DMS53 (cell line): ENCODE results near the gene PDE9A.
"Not testable (repeated sequence)": the region's sequence is repeated elsewhere in the genome, so short reads cannot be mapped to it uniquely, and the experiment has no call there.

Source experiments
- DNase-seq: peaks from one replicate; lab custom pipeline; 2025; lab: John Stamatoyannopoulos, UW

PDE9A gene

GRCh38 chr21:42801616-42802015, 148.2 kb downstream of the PDE9A start:
- not testable (repeated sequence) for DNase-seq

- no peak for DNase-seq
These were observed 153.2 kb downstream of the PDE9A start for GRCh38 chr21:42806509-42807140.

- DNase-seq: not testable (repeated sequence)
These were observed 154.0 kb downstream of the PDE9A start for GRCh38 chr21:42807293-42807895.

GRCh38 chr21:42807938-42808613, 154.7 kb downstream of the PDE9A start:
- no peak for DNase-seq

- no peak for DNase-seq
These were observed 155.8 kb downstream of the PDE9A start for GRCh38 chr21:42809171-42809570.

- DNase-seq: no peak
These were observed 156.4 kb downstream of the PDE9A start for GRCh38 chr21:42809577-42810475.

GRCh38 chr21:42811960-42812359, 158.5 kb downstream of the PDE9A start:
- DNase-seq: no peak

GRCh38 chr21:42812528-42813241, 159.3 kb downstream of the PDE9A start:
- not testable (repeated sequence) for DNase-seq

- DNase-seq: peak; percentile 49
These were observed 161.8 kb downstream of the PDE9A start for GRCh38 chr21:42815217-42815616.

GRCh38 chr21:42818328-42818749, 164.9 kb downstream of the PDE9A start:
- peak; percentile 66 for DNase-seq

GRCh38 chr21:42819861-42820615, 166.6 kb downstream of the PDE9A start:
- no peak for DNase-seq

- DNase-seq: peak; percentile 42
These were observed 167.4 kb downstream of the PDE9A start for GRCh38 chr21:42820616-42821465.
